ENCODE results near the gene PPP5C. TPM values are rescaled to one million over a fixed set of nuclear protein-coding genes. Genes with fewer than 3 reads are reported as not detected.
A peak's percentile ranks its signal among the peaks of the same experiment; 100 is the strongest.

PPP5C gene
- total and polyA plus RNA-seq, 7 donors = 27.6 to 62.3 (median 43.9) TPM

GRCh38 chr19:46299695-46300094 is 47.2 kb upstream of the PPP5C start:
- intact Hi-C loops (cut with DNase I) = loop anchor here (2.0 to 5.0 kb wide), 2 partner anchors 47 to 1552 kb away; partner anchors contain the start of genes BCL3 and PPP5C
- Histone ChIP-seq H3K36me3 (peaks cover 5 to 16% (median 12%) of the 10 kb centered on the region in 4 donors), H3K4me1 (peaks cover 0 to 76% (median 64%) of the 10 kb centered on the region in 4 donors), H3K9me3 (no peaks in the 10 kb centered on the region), H3K27ac (peak overlapping the region; percentile 87 to 97 (median 91)), H3K4me3 (peak overlapping the region; percentile 58 to 70 (median 65)), H3K27me3 (no peaks in the 10 kb centered on the region)
- TF ChIP-seq EP300 (IDR thresholded peaks at IDR 0.05) (no peak), POLR2A (IDR thresholded peaks at IDR 0.05) (no peak), POLR2AphosphoS5 (IDR thresholded peaks at IDR 0.05) (no peak), CTCF (IDR thresholded peaks at IDR 0.05) (no peak)
- 50 to 73% methylated on average over 7 of the region's 7 CpGs for WGBS, 2 donors
- no peak for DNase-seq

- WGBS, 2 donors = 41 to 63% methylated on average over 10 of the region's 10 CpGs
- peak overlapping the region in 1 of 4 donors; percentile 24 for H3K4me3 ChIP-seq
- H3K27me3 ChIP-seq = no peaks in the 10 kb centered on the region
- H3K9me3 ChIP-seq = no peaks in the 10 kb centered on the region
- peaks cover 0 to 58% (median 47%) of the 10 kb centered on the region in 4 donors for H3K4me1 ChIP-seq
- intact Hi-C loops (cut with DNase I) = no loop called here
- H3K36me3 ChIP-seq = peaks cover 35 to 53% (median 48%) of the 10 kb centered on the region in 4 donors
- DNase-seq = no peak
- H3K27ac ChIP-seq = peak overlapping the region; percentile 87 to 97 (median 91)
- TF ChIP-seq CTCF (IDR thresholded peaks at IDR 0.05) (no peak), POLR2AphosphoS5 (IDR thresholded peaks at IDR 0.05) (no peak), POLR2A (IDR thresholded peaks at IDR 0.05) (no peak)
Measured at GRCh38 chr19:46303322-46303690, 43.6 kb upstream of the PPP5C start.

DNA sequence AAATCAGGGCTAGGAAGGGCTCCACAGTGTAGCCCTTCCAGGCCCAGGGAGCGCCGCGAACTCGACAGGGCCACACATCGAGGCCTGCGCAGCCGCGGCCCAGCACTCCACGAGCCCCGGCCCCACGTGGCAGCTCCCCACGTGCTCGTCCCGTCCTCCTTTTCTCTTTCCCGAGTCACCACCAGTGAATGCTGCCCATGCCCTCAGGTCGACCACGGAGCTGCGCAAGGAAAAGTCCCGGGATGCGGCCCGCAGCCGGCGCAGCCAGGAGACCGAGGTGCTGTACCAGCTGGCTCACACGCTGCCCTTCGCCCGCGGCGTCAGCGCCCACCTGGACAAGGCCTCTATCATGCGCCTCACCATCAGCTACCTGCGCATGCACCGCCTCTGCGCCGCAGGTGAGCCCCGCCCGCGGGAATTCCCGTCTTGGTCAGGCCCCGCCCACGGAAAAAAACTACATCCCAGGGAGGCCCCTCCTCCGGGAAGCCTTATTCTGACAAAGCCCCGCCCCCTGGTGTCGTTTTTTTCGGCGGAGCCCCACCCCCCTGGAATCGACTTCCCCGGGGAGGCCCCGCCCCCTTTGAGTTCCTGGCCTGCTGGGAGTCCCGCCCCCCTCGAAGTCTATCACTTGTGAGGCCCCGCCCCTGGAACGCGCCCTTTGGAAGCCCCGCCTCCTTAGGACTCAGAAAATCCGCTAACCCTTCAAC is 43.0 kb upstream of the PPP5C start:
- H3K27me3 ChIP-seq = no peaks in the 10 kb centered on the region
- WGBS, 2 donors = 26 to 57% methylated on average over 56 of the region's 56 CpGs
- peak; percentile 90 for DNase-seq
- peak overlapping the region in 1 of 4 donors; percentile 24 for H3K4me3 ChIP-seq
- H3K36me3 ChIP-seq = peaks cover 39 to 58% (median 53%) of the 10 kb centered on the region in 4 donors
- intact Hi-C loops (cut with DNase I) = no loop called here
- no peaks in the 10 kb centered on the region for H3K9me3 ChIP-seq
- peaks cover 0 to 58% (median 47%) of the 10 kb centered on the region in 4 donors for H3K4me1 ChIP-seq
- TF ChIP-seq EP300 (IDR thresholded peaks at IDR 0.05) (no peak), POLR2AphosphoS5 (IDR thresholded peaks at IDR 0.05) (peak in 1 of 4 donors; percentile 42)
- peak overlapping the region; percentile 87 to 97 (median 91) for H3K27ac ChIP-seq

- TF ChIP-seq POLR2AphosphoS5 (IDR thresholded peaks at IDR 0.05) = no peak
- TF ChIP-seq CTCF (IDR thresholded peaks at IDR 0.05) = no peak
- no peak for TF ChIP-seq POLR2A (IDR thresholded peaks at IDR 0.05)
- no peak for TF ChIP-seq EP300 (IDR thresholded peaks at IDR 0.05)
- H3K36me3 ChIP-seq = peaks cover 52 to 84% (median 78%) of the 10 kb centered on the region in 4 donors
- H3K9me3 ChIP-seq = no peaks in the 10 kb centered on the region
- H3K27me3 ChIP-seq = no peaks in the 10 kb centered on the region
- no peak overlapping the region for H3K4me3 ChIP-seq
- H3K27ac ChIP-seq = peak overlapping the region in 2 of 4 donors; percentile 2 to 87
- intact Hi-C loops (cut with DNase I) = no loop called here
- no peak for DNase-seq
- 93 to 94% methylated on average over 3 of the region's 3 CpGs for WGBS, 2 donors
- peaks cover 0 to 43% (median 30%) of the 10 kb centered on the region in 4 donors for H3K4me1 ChIP-seq
Measured at GRCh38 chr19:46306501-46306900, 40.4 kb upstream of the PPP5C start.

DNA sequence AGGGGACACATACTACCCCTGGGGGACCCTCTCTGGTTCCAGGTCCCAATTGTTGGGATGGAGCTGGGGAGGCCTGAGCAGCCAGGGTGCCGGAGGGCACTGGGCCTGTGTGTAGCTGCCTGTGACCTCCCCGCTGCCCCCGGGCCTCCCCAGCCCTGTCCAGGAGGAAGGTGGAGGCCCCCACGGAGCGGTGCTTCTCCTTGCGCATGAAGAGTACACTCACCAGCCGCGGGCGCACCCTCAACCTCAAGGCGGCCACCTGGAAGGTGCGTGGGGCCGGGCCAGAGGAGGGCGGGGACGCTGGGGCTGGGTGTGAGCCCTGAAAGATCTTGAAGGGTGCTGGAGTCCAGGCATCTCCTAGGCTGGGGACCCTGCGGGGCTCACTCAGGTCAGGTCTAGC is 38.4 kb upstream of the PPP5C start:
- H3K4me3 ChIP-seq = no peak overlapping the region
- no peak for DNase-seq
- peak overlapping the region in 2 of 4 donors; percentile 1 to 32 for H3K27ac ChIP-seq
- intact Hi-C loops (cut with DNase I) = no loop called here
- WGBS, 2 donors = 52 to 92% methylated on average over 15 of the region's 15 CpGs
- peaks cover 62 to 100% (median 90%) of the 10 kb centered on the region in 4 donors for H3K36me3 ChIP-seq
- peaks cover 0 to 23% (median 13%) of the 10 kb centered on the region in 4 donors for H3K4me1 ChIP-seq
- no peaks in the 10 kb centered on the region for H3K9me3 ChIP-seq
- H3K27me3 ChIP-seq = no peaks in the 10 kb centered on the region
- TF ChIP-seq POLR2AphosphoS5 (IDR thresholded peaks at IDR 0.05) = no peak
- no peak for TF ChIP-seq POLR2A (IDR thresholded peaks at IDR 0.05)
- no peak for TF ChIP-seq CTCF (IDR thresholded peaks at IDR 0.05)
- TF ChIP-seq EP300 (IDR thresholded peaks at IDR 0.05) = no peak
